ENCODE measurements around the gene TEX2.
"Not testable (repeated sequence)": the region's sequence is repeated elsewhere in the genome, so short reads cannot be mapped to it uniquely, and the experiment has no call there.

Gene TEX2

DNA sequence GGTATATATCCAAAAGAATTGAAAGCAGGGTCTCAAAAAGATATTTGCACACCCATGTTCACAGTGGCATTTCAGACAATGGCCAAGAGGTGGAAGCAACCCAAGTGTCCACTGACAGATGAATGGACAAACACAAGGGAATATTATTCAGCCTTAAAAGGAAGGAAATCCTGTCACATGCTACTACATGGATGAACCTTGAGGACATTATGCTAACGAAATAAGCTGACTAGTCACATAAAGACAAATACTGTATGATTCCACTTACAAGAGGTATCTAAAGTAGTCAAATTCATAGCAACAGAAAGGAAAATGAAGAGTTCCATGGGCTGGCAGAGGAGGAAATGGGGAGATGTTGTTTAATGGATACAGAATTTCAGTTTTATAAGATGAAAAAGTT is 41.4 kb downstream of the TEX2 start:
- no peak for DNase-seq (ENCODE audit: low read depth)
- TF ChIP-seq, protein P1, sequence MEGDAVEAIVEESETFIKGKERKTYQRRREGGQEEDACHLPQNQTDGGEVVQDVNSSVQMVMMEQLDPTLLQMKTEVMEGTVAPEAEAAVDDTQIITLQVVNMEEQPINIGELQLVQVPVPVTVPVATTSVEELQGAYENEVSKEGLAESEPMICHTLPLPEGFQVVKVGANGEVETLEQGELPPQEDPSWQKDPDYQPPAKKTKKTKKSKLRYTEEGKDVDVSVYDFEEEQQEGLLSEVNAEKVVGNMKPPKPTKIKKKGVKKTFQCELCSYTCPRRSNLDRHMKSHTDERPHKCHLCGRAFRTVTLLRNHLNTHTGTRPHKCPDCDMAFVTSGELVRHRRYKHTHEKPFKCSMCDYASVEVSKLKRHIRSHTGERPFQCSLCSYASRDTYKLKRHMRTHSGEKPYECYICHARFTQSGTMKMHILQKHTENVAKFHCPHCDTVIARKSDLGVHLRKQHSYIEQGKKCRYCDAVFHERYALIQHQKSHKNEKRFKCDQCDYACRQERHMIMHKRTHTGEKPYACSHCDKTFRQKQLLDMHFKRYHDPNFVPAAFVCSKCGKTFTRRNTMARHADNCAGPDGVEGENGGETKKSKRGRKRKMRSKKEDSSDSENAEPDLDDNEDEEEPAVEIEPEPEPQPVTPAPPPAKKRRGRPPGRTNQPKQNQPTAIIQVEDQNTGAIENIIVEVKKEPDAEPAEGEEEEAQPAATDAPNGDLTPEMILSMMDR (IDR thresholded peaks at IDR 0.05; ENCODE audit: control insufficient read depth, extremely low read depth, insufficient read depth), result no peak
- H3K4me3 ChIP-seq (ENCODE audit: low read depth, low read length), result no peak overlapping the region

DNA sequence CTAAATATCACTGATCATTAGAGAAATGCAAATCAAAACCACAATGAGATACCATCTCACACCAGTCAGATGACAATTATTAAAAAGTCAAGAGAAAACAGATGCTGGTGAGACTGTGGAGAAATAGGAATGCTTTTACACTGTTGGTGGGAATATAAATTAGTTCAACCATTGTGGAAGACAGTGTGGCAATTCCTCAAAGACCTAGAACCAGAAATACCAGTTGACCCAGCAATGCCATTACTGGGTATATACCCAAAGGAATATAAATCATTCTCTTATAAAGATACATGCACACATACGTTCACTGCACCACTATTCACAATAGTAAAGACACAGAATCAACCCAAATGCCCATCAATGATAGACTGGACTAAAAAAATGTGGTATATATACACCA is 42.5 kb downstream of the TEX2 start:
- DNase-seq (ENCODE audit: low read depth); H3K4me3 ChIP-seq (ENCODE audit: low read depth, low read length): not testable (repeated sequence)

DNA sequence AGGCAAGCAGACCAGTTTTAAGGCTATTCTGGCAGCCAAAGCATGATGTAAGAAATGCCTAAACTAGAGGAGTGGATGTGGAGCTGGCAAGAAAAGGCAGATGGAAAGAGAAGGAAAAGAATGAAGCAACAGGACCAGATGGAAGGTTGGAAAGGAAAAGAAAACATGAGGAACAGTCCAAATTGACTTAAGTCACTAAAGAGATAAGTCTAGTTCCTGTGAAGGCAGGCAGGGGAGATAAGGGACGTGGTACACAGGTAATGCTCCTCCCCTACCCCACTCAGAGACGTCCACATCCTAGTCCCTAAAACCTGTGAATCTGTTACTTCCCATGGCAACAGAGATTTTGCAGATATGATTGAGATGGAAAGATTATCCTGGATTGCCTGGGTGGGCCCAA is 43.5 kb downstream of the TEX2 start:
- TF ChIP-seq, protein P1 (IDR thresholded peaks at IDR 0.05; ENCODE audit: control insufficient read depth, extremely low read depth, insufficient read depth), result no peak
- no peak for DNase-seq (ENCODE audit: low read depth)
- no peak overlapping the region for H3K4me3 ChIP-seq (ENCODE audit: low read depth, low read length)

DNA sequence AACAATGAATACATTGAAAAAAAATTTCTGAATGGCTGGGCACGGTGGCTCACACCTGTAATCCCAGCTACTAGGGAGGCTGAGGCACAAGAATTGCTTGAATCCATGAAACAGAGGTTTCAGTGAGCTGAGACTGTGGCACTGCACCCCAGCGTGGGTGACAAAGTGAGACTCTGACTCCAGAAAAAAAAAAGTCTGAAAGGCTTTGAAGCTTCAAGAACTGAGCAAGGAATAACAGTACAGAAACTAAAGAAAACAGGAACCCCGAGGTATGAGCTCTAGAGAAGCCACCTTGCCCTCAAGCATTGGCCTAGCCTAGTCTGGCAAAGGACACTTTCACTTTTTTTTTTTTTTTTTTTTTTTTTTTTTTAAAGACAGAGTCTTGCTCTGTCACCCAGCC is 45.0 kb downstream of the TEX2 start:
- no peak for DNase-seq (ENCODE audit: low read depth)
- TF ChIP-seq, protein P1 (IDR thresholded peaks at IDR 0.05; ENCODE audit: control insufficient read depth, extremely low read depth, insufficient read depth), result no peak
- H3K4me3 ChIP-seq (ENCODE audit: low read depth, low read length), result no peak overlapping the region

DNA sequence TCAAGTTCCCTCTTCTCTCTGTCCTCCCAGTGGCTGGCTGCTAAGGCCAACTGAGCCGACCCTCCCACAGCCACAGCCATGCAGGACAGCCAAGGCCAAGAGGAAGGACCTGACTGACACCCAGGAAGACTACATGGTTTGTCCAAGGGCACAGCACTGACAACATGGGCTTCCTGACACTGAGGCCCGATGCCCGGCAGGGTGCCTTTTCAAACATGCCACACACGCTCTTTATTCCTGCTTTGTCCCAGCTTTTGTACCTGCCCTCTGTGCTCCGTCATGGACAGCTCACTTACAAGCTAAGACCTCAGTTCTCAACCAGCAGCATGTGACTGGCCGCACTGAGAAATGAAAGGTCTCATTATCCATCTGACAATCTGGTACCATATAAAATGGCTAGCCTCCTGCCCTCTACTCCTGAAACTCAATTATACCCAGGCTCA is 45.8 kb downstream of the TEX2 start:
- no peak for DNase-seq (ENCODE audit: low read depth)
- TF ChIP-seq, protein P1 (IDR thresholded peaks at IDR 0.05; ENCODE audit: control insufficient read depth, extremely low read depth, insufficient read depth), result no peak
- H3K4me3 ChIP-seq (ENCODE audit: low read depth, low read length), result no peak overlapping the region

DNA sequence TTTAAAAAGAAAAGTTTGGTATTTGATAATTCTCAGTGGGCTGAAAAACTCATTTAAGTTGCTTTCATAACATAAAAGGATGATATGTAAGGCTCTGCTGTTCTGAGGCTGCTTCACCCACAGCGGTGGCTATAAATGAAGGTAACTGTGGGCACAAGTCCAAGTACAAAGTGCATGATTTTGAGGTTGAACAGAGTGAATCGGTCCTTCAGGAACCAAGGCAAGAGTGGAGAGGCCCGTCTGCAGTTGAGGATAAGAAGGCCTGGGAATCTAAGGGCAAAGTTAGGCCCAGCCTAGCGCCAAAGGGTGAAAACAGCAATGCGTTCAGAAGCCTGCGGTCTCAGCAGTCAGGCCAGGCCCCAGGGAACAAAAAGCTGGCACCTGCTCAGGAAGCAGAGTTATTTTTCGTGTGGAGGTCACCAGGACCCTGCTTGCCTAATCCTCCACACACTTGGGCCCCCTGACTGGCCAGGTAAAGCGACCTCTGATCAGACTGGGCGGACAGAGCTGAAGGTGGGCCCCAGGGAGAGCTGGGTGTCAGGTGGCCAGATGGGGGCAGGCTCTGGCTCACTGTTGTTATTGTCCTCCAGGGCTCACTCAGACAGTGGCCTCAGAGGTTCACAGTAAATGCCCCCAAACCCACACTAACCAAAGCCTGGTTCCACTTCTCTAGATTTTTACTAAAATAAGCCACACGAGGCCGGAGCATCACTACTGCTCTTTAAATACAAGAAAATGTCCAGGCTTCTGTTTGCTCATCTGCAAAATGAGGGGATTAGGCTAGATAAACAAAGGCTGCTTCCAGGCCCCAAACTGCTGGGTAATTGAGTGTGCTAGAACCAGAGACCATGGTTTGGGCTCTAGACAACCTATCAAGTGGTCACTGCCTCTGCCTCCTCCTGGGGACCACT is 46.5 kb downstream of the TEX2 start:
- no peak overlapping the region for H3K4me3 ChIP-seq (ENCODE audit: low read depth, low read length)
- peak; percentile 14 for DNase-seq (ENCODE audit: low read depth)
- TF ChIP-seq, protein P1 (IDR thresholded peaks at IDR 0.05; ENCODE audit: control insufficient read depth, extremely low read depth, insufficient read depth), result no peak

DNA sequence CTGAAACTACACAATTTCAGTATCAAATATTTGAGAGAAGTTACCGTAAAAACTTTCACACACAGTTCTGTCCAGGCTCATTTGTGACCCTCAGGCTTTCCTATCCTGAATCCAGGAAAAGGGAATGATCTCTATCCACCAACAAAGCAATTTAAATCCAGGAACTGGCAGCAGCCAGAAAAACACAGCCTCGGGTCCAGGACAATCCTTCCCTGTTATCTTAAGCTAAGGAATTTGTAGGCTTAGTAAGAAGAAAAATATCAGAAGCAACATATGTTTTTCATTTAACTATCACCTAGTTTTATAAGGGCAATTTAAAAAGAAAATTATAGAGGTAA is 47.1 kb downstream of the TEX2 start:
- TF ChIP-seq, protein P1 (IDR thresholded peaks at IDR 0.05; ENCODE audit: control insufficient read depth, extremely low read depth, insufficient read depth), result no peak
- no peak overlapping the region for H3K4me3 ChIP-seq (ENCODE audit: low read depth, low read length)
- DNase-seq (ENCODE audit: low read depth), result no peak

Data from LNCaP clone FGC (cell line).